NCI-H69 (cell line): ENCODE data around the gene RASSF4.

Experiments used
- DNase-seq: peaks from one replicate; lab custom pipeline; 2025; lab: John Stamatoyannopoulos, UW

The RASSF4 gene

GRCh38 chr10:44988957-44989585 lies 29.5 kb downstream of the RASSF4 start:
- no peak for DNase-seq

- DNase-seq: peak; percentile 47
These were observed 30.1 kb downstream of the RASSF4 start for GRCh38 chr10:44989597-44990301.

GRCh38 chr10:44990302-44990655 lies 30.7 kb downstream of the RASSF4 start:
- DNase-seq: peak; percentile 52

- DNase-seq: no peak
These were observed 31.4 kb downstream of the RASSF4 start for GRCh38 chr10:44990965-44991364.

GRCh38 chr10:44991571-44991970 lies 32.0 kb downstream of the RASSF4 start:
- DNase-seq: no peak

- DNase-seq: no peak
These were observed 32.6 kb downstream of the RASSF4 start for GRCh38 chr10:44992070-44992731.

- DNase-seq: no peak
These were observed 33.2 kb downstream of the RASSF4 start for GRCh38 chr10:44992732-44993225.

- no peak for DNase-seq
These were observed 33.8 kb downstream of the RASSF4 start for GRCh38 chr10:44993226-44993921.

GRCh38 chr10:44993922-44994751 lies 34.5 kb downstream of the RASSF4 start:
- peak; percentile 20 for DNase-seq

- no peak for DNase-seq
These were observed 35.3 kb downstream of the RASSF4 start for GRCh38 chr10:44994752-44995530.

GRCh38 chr10:44995581-44995913 lies 35.9 kb downstream of the RASSF4 start:
- no peak for DNase-seq

- DNase-seq: no peak
These were observed 36.5 kb downstream of the RASSF4 start for GRCh38 chr10:44995914-44996669.

GRCh38 chr10:44997105-44997748 lies 37.6 kb downstream of the RASSF4 start:
- DNase-seq: no peak

GRCh38 chr10:44998146-44998631 lies 38.6 kb downstream of the RASSF4 start:
- DNase-seq: no peak

GRCh38 chr10:45000138-45000751 lies 40.6 kb downstream of the RASSF4 start:
- DNase-seq: no peak

- DNase-seq: peak; percentile 78
These were observed 41.3 kb downstream of the RASSF4 start, which contains the start of gene ZNF22 for GRCh38 chr10:45000752-45001380. ZNF22 (plus strand) TSS chr10:45000923; CDS start chr10:45003369, 2,446 bp downstream.

GRCh38 chr10:45001381-45002148 lies 42.0 kb downstream of the RASSF4 start:
- DNase-seq: peak; percentile 77
